NCI-H2196 (cell line): ENCODE measurements around the gene CHRNB2.
A peak's percentile ranks its signal among the peaks of the same experiment; 100 is the strongest.

Source experiments
- DNase-seq: peaks from one replicate; lab custom pipeline; 2025; ENCODE audit not compliant: unreplicated experiment; lab: John Stamatoyannopoulos, UW

CHRNB2 gene

GRCh38 chr1:154578058-154578418 is 10.5 kb downstream of the CHRNB2 start:
- DNase-seq: no peak

DNA sequence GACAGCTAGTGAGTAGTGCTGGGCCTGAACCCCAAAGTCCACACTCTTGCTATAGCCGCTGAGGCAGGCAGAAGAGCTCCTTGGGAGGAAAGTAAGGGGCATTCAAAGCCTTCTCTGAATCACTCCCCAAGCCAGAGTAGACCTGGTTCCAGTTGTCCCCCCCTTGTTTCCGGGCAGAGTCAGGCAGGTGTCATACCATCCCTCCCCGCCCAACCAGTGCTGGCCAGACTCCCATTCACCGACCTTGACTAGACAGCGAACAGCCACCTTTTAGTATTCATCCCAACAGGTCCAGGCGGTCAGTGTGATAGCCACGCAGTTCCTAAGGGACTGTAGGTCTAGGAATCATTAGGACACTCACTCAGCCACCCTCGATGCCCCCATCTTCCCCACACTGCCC is 11.8 kb downstream of the CHRNB2 start:
- DNase-seq: no peak

DNA sequence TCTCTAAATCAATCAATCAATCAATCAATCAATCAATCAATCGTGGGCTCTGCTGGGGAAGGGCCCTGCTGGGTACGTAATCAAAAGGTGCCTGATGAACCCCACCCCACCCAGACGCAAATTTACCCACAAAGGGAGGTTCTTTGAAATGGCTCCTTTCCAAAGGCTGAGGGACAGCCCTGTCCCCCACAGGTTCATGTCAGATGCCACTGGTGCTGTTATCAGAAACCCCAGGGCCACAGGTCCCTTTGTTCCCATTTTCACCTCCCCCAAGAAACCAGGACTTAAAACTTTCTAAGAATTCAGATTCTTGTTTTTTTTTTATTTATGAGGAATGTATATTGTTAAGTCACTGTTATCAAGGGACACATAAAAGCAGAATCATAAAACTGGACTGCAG is 14.2 kb downstream of the CHRNB2 start:
- no peak for DNase-seq

DNA sequence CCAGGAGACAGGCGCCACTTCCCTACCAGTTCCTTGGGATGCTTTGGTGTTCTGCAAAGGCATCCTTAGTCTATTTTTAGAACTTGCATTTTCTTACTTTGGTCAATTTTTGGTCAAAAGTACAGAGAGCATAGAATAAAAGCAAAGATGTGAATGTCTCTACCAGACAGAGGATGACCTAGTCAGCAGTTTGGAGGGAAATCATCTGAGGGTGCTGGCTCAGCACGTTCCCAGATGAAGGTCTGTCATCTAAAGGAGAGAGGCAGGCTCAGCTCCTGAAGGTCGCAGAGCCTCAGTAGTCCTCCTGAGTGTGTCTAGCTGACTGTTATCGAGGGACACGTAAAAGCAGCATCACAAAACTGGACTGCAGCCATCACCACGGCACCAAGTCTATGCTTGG is 15.3 kb downstream of the CHRNB2 start:
- no peak for DNase-seq

DNA sequence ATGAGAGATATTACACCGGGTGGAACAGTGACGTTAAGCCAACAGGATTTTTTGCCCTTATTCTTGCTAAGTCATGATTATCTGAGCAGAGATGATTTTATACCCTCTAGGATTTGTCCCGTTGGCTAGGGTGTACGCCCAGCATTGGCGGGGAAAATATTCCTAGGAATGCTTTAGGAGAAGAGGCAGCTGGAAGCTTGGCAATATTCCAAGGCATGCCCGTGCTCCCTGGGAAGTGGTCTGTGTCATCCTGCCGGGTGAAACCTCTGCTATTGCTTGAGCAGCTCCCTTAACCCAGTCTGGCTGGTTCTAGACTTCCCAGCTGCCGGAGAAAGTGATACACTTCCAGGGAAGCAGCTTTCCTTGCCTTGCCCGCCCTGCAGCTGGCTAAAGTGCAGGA is 16.2 kb downstream of the CHRNB2 start:
- no peak for DNase-seq

DNA sequence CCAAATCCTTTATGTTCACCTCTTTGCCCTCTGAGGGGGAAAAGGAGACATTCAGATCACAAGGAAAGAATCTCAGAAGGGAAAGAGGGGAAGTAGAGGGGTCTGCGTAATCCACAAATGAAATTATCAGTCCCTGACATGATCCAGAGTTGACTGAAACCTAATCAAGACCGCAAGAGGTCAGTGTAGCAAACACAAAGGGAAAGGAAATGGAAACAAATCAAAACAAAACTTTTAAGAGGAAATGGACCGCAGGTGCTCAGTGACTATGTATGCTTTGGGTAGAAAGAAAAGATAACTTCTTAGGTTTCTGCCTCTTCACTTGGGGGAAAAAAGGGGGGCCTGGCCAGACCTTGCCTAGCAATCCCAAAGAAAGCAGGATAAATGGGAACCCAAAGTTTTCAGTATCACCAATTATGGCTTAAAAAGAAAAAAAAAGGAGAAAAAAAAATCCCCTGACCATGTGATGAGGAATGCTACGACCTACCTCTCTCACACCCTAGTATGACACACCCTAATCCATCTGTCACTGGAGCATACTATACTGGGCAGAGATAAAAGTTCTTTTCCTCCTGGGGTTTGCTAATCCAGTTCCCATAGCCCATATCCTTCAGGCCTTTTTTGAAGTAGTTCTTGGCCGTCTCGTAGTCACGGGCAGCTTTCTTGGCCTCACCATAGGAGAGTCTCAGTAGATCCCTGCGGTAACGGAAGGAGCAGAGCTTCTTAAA is 16.9 kb downstream of the CHRNB2 start:
- no peak for DNase-seq

DNA sequence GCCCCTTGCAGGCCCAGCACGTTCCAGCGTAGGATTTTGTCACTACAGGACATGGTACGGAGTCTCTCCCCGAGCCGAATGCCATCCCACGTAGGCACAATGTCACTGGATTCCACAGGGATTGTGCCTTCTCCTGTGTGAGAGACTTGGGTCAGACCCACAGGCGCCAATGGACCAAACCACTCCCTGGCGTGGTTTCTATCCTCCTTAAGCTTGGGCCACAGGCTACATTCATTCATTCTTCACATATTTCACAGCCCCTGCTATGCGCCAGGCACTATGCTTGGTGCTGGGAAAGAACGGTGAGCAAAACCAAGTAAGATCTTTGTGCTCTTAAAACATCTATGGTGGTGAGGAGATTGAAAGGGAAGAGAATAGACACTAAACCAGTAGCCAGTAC is 18.7 kb downstream of the CHRNB2 start:
- DNase-seq: no peak

- no peak for DNase-seq
Measured at GRCh38 chr1:154586641-154587040, 19.1 kb downstream of the CHRNB2 start.

GRCh38 chr1:154589780-154590179 is 22.2 kb downstream of the CHRNB2 start:
- DNase-seq: no peak

DNA sequence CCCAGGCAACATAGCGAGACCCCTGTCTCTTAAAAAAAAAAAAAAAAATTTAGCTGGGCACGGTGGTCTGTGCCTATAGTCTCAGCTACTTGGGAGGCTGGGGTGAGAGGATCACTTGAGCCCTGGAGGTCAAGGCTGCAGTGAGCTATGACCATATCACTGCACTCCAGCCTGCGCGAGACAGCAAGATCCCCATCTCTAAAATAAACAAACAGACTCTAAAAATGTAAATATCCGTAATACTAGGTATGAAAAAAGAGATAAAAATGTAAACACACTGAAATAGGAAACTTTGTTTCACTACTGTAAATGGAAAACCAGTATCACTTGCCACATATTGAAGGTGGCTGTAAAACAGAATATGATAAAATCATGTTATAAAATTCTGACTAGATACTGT is 23.2 kb downstream of the CHRNB2 start:
- DNase-seq: no peak

GRCh38 chr1:154591206-154591605 is 23.6 kb downstream of the CHRNB2 start:
- no peak for DNase-seq

DNA sequence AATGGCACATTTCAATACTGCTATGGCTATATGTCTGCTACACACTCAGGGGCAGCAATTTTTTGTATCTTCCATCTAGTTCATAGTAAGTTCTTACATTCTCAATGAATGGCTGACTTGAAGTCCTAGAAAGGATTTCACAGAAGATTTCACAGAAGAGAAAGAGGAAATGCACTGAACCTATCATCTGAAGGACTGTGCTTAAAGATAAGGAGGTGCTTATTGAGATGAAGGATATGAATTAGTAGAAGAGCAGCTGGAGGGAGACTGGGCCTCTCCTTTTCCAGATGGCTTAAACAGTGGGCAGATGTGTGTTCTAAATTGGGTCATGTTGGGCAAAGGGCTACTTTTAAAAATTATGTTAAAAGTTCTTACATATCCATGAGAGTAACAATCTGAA is 25.8 kb downstream of the CHRNB2 start:
- DNase-seq: no peak

DNA sequence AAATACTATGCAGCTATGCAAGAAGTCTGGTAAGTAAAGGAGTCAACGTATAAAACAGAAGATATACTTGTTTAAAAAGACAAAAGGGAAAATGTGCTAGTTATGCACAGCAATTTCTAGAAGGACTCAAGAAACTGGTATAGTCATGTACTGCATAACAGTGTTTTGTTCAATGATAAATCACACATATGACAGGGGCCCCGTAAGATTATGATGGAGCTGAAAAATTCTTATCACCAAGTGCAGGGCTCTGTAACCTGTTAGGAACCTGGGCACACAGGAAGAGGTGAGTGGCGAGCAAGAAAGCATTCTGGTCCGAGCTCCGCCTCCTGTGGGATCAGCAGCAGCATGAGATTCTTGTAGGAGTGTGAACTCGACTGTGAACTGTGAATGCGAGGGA is 27.2 kb downstream of the CHRNB2 start:
- no peak for DNase-seq

GRCh38 chr1:154595621-154596020 is 28.0 kb downstream of the CHRNB2 start:
- DNase-seq: no peak

- DNase-seq: no peak
Measured at GRCh38 chr1:154598871-154599635, 31.5 kb downstream of the CHRNB2 start.

DNA sequence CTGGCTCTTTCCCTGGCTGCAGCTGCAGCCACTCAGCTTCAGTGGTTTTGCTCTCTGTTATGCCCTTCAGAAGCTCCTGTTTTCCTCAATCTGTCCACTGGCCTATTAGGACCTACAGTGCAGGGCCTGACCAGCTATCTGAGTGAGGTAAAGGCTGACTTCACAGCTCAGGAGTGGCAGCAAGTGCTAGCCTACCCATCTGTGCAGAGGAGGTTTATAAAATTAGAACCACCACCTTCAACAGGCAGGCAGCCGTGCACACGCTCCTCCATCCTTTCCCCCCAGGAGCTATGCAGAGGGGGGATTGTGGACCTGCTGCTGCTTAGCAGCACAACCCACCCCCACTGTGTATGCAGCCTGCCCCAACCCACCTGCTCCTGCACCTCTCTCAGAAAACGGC is 32.1 kb downstream of the CHRNB2 start:
- DNase-seq: no peak

- no peak for DNase-seq
Measured at GRCh38 chr1:154603317-154603716, 35.7 kb downstream of the CHRNB2 start.

DNA sequence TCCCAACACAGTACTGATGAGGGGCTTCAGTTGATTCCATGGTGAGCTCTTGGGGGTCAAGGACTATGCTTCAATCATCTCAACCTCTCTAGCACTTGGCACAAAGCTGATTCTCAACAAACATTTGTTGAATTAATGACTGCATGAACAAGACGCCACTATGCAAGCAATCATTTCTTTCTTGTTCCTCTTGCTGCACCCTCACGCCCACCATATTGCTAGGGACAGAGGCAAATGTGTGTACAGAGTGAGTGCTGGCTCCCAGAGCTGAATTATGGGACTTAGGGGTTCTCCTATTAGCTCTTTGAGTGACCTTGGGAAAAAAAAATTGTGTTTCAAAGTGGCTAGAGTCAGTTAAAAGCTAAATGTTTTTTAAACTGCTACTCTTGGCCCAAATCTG is 38.0 kb downstream of the CHRNB2 start:
- DNase-seq: no peak

DNA sequence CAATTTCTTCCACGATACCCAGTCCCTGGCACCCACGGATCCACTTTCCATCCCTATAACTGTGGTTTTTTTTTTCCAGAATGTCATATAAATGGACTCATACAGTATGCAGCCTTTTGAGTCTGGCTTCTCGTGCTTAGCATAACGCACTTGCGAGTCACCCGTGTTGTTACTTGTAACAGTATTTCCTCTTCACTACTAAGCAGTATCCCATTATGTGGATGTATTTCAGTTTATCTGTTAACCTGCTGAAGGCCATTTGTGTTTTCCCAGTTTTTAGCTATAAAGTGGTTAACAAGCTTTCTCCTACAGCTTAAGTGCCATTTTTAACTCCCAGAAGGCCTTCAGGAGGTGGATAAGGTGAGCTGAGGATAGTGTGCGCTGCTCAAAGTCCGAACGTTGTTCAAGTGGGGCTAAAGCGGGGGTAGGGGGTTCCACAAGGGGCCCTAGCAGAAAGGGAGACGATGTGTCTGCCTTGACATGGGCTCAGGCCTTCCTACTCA is 39.6 kb downstream of the CHRNB2 start:
- DNase-seq: no peak

GRCh38 chr1:154607609-154608396 is 40.2 kb downstream of the CHRNB2 start, which contains the start of gene ADAR:
Gene ADAR (minus strand): TSS chr1:154608186. CDS start chr1:154608006, 180 bp downstream.
- peak; percentile 92 for DNase-seq

DNA sequence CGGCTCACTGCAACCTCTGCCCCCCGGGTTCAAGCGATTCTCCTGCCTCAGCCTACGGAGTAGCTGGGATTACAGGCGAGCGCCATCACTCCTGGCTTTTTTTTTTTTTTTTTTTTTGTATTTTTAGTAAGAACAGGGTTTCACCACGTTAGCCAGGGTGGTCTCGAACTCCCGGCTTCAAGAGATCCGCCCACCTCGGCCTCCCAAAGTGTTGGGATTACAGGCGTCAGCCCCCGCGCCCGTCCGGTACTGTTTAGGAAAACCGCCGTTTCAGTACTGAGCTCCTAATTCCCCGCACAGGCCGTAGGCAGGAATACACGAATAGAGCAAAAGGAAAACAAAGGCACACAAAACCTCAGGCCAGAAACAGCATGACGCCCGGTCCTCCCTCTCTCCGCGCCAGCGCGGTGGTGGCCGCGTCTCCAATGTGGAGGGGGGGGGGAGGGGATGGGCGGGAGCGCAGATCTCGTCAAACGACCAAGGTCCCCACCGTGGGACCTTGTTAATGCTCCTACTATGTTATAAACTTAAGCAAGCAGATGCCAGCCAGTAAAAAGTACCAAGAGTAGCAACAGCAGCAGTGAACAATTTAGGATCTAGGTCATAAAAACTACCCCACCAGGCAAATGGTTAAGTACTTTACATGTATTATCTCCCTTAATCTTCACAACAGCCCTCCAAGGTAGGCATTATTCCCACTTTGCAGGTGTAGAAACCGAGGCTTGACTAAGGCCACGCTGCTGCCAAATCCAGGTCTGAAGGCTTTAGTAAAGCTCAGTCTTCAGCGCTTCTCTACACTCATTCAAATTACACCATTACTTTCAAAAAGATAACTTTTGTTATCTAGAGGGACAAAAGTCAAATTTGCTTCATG is 41.1 kb downstream of the CHRNB2 start:
- peak; percentile 67 for DNase-seq
